Fibroblast of upper back skin (primary cell): ENCODE measurements around the gene MAP3K1.
"Not testable (repeated sequence)": the region's sequence is repeated elsewhere in the genome, so short reads cannot be mapped to it uniquely, and the experiment has no call there.

ENCODE experiments used
- DNase-seq: peaks from one replicate; pipeline ENCODE4 v3.0.0-alpha.2; 2013

Gene MAP3K1

DNA sequence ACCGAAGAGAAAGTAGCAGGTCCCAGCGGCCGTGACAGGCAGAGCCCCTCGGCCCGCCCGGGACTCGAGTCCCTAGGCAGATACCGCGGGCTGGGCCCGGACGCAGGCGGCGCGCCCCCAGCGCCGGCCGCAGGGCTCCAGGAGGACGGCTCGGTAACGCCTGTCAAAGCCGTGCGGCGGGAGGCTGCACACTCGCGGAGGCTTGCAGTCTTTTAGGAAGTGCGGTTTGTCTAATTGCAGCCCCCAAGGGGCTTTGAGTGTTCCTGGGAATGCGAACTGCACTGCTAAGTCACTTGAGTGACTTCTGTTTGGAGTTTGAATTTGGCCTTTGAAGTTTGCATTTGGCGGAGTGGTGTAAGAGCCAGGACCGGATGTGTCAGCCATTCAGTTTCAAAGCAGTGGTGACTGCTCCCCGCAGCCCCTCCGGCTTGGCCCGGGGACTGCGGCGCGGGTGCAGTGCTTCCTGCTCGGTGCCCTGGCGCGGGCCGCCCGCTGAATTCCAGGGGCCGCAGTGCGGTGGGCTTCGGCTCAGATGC is 1.3 kb downstream of the MAP3K1 start:
- peak; percentile 47 for DNase-seq

DNA sequence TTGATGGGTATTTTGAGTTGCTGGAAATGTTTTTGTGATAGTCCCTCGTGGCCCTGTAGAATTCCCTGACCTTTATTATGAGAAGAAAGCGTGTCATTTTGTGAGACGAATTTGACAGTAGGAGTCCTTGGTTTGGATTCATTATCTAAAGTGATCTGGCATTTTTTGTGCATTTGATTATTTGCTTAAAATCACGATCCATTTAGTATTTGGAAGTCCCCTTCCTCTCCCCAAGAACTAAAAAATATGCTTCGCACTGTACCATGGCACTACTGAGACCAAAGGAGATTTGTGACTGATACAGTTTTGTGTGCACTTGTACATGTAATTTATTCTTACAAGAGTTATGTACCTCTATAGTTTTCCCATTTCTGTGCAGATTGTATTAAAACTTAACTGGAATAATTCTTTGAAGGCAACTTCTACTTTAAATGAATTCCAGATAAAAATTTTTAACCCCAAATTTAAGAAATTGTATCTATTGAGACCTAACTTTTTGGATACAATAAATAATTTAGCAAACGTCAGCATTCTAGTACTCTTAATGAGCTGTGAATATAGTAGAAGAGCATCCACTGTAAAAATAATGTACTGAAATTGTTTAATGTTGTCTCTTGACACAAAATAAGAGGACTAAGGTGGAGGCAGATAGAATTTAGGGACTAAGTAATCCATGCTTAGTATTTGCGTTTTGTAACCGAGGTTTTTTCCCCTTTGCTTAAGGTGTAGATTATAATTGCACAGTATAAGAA is 2.1 kb downstream of the MAP3K1 start:
- no peak for DNase-seq

DNA sequence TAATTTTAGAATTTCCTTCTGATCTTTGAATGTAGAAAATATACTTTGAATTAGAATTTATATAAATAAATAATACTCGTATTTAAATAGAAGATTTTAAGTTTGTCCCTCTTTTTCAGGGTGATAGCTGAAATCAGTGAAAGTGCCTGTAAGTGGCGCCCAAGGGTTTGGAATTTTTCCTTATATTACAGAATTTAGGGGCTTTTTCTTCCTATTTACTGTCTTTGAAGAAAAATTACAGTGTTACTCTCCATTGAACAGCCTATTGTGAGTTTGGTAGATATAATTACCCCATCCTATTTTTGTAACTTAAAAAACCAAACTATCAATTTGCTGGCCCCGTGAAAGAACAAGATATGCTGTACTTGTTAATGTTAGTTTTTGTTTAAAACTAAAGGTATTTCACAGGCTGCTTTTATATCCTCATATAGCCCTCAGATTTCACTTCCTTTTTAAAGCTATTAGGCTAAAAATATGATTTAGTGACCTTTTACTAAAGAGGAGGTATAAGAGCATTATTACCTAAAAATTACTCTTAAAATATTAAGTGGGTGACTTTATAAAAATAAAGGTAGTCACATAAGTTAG is 3.2 kb downstream of the MAP3K1 start:
- peak; percentile 19 for DNase-seq

DNA sequence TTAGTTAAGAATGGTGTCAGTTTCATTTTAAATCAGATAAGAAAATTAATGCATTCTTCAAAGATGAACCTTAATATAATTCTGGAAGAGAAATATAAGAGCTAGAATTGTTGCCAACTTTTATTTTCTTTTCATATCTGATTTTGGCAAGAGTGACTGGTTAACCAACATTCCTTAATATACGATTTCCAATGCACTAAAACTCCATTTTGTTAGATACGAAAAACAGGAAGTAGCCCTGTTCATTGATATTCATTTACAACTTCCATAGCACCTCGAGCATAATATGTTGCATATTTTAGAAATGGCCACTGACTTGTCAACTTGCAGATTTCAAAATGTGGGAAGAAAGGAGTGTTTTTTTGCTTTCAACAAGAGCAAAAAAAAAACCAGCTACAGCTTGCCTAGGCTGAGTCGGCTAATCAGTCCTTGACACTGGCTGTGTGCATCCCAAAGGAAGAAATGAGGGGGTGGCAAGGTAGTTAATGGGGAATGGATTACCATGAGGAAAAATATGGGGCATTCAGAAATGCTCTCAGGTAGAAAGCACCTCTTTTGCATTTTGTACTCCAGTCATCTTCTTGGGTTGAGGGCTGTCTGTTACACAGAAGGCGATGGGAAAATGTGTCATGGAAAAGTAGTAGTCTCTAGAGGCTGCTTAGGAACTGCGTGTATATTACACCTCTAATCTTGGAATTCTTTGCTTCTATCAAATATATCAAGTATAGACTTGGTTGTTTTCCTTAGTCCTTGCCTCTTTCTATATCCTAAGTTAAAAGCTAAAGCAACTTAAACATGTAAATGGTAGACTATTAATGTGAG is 3.9 kb downstream of the MAP3K1 start:
- DNase-seq: no peak

DNA sequence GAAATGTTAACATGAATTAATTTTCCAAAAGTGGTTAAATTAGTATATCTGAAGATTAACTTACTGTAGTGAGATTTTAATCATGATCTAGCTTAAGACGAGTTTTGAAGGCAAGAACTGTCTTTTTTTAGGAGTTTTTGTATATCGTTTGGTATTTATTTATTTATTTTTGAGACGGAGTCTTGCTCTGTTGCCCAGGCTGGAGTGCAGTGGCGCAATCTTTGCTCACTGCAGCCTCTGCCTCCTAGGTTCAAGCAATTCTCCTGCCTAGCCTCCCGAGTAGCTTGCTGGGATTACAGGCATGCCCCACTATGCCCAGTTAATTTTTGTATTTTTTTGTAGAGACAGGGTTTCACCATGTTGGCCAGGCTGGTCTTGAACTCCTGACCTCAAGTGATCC is 6.5 kb downstream of the MAP3K1 start:
- not testable (repeated sequence) for DNase-seq

DNA sequence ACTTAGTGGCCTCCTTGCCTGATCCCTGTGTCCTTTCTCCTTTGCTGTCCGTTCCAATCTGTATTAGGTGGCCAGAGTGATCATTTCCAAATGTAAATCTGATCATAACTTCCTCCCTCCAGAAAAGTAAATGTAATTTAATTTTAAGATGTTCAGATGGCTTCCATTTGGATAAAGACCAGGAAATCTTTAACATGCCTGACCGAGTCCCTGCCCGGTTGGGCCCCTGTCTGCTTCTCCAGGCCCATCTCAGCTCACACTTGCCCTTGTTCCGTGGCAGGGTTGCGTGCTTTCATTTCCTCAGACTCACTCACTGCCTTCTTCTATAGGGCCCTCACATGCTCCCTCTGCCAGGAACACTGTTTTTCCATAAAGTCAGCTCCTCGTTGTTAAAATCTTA is 7.6 kb downstream of the MAP3K1 start:
- DNase-seq: no peak

DNA sequence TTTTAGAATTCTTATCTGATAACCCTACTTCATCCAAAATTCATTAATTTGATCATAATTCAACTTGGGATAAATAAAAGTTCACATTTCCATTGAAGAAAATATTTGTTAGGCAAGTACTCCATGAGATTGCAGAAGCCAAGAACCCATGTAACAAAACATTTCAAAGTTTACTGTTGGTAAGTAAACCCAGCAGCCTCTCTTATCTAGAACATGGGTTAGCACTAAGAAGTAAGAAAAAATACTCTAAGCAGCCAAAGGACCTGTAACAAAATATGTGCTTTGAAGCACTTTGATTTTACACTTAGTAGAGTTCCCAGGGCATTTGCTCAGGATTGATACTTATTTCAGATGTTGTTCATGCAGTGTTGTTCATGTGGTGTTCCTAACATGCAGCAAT is 8.7 kb downstream of the MAP3K1 start:
- DNase-seq: no peak

DNA sequence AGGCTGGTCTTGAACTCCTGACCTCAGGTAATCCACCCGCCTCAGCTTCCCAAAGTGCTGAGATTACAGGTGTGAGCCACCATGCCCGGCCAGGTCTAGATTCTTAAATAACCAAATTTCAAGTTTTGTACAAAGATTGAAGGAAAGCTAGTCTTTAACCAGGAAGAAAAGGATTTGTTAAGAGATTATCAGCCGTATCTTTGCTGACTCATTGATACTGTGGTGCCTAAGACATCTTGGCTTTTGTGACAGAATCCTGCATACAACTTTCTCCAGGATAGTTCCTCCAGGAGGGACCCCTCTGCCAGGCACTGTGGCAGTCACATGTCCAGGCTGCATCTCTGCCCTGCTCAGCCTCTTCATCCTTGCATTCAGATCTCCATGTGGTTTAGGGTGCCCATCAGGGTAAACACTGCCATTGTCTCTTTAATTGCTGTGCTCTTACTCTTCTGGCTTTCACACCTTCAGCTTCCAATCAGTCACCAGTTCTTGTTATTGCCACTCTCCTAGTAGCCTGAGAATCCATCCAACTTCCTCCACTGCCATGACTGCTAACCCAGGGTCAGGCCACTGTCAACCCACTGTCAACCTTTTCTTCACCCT is 10.0 kb downstream of the MAP3K1 start:
- no peak for DNase-seq

DNA sequence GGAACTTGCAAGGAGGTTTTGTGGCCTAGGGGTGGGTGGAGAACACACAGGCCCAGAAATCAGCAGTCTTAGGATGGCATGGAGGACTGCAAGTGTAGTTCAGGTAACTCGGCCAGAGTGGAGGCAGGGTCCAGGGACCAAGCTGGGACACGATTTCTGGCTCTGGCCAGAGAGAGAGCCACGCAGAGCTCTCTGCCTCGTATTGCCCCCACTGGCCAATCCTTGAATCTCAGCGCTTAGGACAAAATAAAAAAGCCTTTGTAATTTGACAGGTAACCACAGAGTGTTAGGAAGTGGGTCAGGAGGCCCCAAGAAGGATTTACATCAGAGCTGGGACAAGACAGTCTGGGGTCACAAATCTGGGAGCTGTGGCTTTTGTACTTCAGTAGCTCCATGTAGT is 11.7 kb downstream of the MAP3K1 start:
- DNase-seq: no peak

DNA sequence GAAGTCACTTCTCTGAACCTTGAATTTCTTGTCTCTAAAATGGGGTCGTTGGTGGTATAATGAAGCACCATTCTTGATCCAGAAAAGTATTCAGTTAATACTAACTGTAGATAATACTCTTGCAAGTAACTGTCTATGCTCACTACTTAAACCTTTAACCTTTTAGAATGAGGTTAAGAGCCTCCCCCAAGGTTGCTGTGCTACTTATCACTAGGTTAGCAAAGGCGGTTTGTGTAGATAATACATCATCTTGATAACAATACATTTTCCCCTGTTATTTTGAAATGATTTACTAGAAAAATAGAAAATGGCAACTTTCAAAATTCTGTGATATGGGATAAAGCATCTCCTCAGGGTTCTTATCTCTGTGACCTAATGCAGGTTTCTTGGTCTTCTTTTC is 12.6 kb downstream of the MAP3K1 start:
- DNase-seq: no peak

DNA sequence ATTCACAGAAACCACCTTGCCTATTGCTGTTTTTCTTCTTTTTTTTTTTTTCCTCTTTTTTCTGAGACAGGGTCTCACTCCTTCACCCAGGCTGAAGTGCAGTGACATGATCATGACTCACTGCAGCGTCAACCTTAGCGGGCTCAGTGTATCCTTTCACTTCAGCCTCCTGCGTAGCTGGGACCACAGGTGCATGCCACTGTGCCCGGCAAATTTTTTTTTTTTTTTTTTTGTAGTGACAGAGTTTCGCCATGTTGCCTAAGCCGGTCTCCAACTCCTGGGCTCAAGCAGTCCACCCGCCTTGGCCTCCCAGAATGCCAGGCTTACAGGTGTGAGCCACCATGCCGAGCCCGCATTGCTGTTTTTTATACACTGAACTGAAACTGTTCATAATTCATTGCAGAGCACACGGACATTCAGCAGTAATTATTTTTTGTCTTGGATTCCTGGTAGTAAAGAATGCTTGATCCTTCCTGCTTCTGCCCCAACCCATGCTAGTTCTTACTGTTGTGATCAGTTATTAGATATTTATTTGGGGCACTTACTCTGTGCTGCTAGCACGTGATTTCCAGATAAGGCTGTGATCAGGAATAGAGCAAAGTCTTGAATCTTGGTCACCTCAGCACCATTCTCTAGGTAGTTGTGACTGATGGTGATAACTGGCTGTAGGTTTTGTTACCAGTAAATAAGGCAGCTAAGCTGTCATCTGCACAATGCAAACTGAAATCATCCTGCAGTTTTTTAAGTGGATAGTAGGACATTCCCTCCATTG is 14.0 kb downstream of the MAP3K1 start:
- DNase-seq: no peak

DNA sequence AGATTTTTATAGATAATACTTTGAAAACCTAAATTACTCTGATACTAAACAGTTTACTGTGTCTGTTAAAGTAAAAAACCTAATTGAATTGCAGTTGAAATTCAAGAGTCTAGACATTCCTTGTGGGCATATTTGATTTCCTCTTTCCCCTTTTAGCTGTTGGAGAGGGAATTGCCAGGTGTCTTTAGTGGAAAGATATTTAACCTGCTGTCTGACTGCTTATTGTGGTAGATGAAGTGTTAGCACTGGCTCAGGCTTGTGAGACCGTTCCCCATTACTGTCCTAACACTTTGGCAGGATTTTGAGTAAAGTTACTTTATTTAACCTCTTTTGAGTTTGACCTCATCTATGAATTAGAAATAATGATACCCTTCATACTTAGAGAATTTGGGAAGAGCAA is 16.4 kb downstream of the MAP3K1 start:
- no peak for DNase-seq

DNA sequence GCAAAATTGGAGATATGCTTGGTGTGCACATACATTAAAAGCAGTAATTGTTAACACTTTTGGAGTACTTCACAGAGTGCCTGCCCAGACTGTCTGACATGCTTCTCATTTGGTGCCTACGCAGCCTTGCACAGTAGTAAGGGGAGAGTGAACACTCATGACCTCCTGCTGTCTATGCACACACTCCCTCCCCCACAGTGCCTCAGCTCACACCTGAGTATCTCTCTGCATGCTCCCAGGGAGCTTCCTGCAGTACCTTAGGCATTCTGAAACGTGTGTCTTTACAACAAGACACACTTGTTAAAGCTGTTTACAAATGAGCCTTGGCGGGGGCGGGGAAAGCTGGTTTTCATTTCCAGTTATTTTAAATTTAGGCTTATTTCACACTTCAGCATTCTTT is 18.0 kb downstream of the MAP3K1 start:
- no peak for DNase-seq

DNA sequence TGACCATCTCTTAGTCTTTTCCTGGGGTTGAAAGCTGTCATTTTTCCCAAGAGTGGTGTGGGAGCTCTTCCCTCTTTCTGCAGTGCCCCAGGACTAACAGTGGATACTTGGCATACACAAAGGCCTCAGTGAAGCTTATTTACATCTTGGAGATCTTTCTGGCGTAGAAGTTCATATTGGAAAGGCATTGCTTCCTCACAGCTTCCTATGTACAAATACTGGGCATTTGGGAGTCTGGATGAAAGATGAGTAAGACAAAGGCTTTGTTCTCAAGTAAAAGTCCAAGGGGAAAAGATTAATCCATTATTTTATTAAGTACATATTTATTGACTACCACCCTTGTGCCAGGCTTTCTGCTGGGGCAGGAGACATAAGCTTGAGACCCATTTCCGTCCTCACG is 22.0 kb downstream of the MAP3K1 start:
- DNase-seq: no peak

DNA sequence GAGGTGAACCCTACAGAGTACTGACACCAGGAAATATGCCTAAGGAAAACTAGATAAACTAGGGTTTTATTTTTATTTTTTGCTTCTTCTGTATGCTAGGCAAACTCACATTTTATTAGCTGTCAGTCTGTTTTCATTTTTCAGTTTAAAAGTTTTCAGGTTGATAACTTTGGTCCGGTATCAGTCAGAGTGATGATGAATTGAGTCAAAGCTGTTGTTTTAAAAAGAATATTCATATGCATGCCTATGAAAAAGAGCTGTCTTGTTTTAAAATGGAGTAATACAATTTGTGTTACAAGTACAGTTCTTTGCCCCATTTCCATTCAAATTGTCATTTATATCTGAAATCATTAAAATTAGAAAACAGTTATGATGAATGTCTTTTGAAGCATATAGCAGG is 22.6 kb downstream of the MAP3K1 start:
- no peak for DNase-seq

DNA sequence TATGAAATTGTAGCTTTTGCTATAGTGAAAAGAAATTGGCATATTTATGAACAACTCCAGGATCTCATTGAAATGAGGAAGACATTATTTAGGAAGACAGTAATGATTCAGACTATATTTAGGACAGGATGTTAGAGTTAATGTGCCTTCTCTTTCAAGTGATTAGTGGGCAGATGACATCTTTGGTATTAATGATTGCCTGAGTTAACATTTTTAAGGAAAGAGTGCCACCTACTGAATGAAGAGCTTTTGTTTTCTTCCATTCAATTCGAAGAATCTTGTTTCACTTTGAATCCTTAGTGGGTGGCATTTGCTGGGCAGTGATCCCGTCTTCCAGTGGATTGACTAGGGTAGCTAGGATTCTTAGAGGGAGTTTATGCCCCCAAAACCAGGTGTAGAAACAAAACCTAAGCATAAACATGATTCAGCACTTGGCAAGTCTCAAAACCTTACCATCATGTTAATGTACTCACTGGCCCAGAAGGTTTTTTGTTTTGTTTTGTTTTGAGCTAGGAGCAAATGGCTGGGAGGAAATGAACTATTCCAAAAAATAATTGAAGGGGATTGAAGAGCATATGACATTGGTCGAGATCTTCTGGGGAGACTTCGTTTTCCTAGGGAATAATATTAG is 23.2 kb downstream of the MAP3K1 start:
- peak; percentile 81 for DNase-seq

DNA sequence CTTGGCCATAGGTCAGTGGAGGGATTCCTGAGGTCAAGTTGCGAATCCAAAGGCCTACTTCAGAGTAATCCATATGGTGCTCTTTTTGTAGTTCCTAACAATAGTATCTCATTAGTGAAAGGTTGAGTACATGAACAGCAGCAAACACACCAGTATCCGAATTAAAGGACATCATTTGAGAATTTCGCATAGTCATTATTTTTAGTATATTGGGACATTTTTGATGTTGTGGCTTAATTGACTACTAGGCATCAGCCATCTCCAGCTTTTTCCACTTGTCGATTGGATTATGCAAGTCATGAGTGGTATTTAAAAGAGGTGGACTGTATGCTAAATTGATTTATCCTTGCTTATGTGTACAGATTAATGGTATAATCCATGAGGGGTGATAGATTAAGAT is 23.7 kb downstream of the MAP3K1 start:
- no peak for DNase-seq

DNA sequence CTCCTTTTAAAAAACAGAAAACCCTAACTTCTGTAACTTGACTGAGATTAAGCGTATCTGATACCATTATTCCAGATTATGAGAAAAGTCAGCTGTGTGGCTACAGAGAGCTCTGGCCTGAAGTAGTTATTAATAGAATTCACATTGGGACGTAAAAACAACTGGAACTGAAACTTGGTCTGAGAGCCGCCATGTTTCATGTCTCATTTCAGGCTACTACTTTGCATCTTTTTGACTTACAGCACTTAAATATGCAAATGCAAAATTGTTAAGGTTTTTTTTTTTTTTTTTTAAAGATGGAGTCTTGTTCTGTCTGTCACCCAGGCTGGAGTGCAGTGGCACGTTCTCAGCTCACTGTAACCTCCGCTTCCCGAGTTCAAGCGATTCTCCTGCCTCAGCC is 25.2 kb downstream of the MAP3K1 start:
- no peak for DNase-seq

DNA sequence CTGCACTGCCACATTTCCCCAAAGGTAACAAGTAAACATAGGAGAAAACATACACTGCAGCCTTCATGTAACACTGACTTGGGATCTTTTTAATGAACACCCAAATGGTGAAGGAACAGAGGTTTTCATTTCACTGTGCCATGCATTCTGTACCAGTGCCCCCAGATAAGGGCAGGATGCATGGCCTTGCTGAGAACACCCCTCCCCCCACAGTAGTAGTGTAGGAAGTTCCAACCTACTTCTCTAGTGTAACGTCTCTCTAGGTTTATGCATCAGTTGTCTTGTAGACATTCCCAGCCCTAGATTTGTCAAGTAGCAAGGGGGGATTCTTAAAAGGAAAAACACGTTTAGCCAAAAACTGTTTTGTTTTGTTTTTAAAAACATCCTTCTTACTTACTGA is 29.9 kb downstream of the MAP3K1 start:
- no peak for DNase-seq

DNA sequence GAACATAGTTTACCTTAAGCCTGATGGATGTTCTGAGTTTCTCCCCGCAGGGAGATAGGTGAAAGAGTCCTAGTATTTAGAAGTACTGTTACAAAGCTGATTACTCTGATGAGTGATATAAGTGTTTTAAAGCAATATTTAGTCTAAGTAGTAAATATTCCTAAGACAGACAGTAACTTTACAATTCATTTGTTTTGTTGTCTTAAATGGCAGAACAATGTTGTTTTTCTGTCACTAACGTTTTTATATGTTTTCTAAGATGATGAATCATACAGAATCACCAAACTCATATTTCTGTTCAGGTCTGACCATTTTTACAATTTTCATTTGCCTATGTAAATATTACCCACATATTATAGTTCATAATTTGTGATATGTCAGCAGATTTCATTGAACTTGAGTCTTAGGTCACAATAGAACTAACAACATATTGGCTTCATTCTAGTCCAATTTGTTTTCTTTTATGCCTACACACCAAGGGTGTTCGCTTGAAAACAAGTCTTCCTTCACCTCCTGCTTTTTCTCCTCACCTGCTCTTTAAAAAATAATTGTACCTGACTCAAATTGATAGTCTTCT is 30.6 kb downstream of the MAP3K1 start:
- no peak for DNase-seq

DNA sequence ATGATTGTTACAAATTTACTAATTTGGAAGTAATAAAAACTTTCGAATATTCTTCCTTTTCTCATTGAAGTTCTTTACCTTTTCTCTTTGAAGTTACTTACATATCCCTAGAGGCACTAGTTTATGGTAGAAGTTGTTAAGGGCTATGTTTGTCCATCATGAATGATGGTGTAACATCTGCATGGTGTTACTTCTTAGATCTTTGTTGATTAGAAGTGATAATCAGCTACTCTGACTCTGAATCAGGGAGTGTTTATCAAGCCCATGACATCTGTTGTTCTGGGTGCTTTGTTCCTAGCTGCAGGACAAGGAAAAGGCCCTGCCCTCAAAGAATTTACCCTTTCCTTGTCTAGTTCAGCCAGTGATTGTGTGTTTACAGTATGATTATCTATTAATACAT is 32.9 kb downstream of the MAP3K1 start:
- no peak for DNase-seq

DNA sequence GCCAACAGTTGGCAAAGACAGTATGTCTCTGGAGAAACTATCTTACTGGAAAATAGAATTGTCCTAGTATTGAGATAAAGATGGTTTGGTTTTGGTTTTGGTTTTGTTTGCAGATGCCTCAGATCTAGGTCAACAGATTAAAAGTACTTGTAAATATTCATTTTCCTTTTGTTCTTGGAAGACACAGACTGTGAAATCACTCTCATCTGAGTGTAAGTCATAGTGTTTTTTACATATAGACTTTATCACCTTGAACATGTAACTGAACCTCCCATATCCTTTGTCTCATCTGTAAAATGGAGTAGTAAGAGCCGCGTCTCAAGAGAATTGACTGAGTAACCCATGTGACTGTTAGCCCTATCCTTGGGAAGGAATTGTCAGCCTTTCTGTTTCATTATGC is 34.3 kb downstream of the MAP3K1 start:
- DNase-seq: no peak
